Activated gamma-delta T cell (primary cell): ENCODE measurements around the gene SERPINA12.

ENCODE experiments used
- DNase-seq: peaks from one replicate; lab custom pipeline; 2025; lab: John Stamatoyannopoulos, UW

SERPINA12 gene

GRCh38 chr14:94462763-94463572, 46.3 kb downstream of the SERPINA12 start:
- no peak for DNase-seq

- no peak for DNase-seq
Observed at GRCh38 chr14:94462219-94462551, 47.1 kb downstream of the SERPINA12 start.

GRCh38 chr14:94461526-94462218, 47.6 kb downstream of the SERPINA12 start:
- no peak for DNase-seq

GRCh38 chr14:94460631-94461416, 48.4 kb downstream of the SERPINA12 start:
- no peak for DNase-seq

GRCh38 chr14:94458558-94459205, 50.6 kb downstream of the SERPINA12 start:
- no peak for DNase-seq

- DNase-seq = no peak
Observed at GRCh38 chr14:94458096-94458495, 51.2 kb downstream of the SERPINA12 start.

- no peak for DNase-seq
Observed at GRCh38 chr14:94455928-94456327, 53.3 kb downstream of the SERPINA12 start.

- DNase-seq = no peak
Observed at GRCh38 chr14:94451826-94452225, 57.4 kb downstream of the SERPINA12 start.

- no peak for DNase-seq
Observed at GRCh38 chr14:94451091-94451771, 58.0 kb downstream of the SERPINA12 start.

GRCh38 chr14:94450722-94451090, 58.6 kb downstream of the SERPINA12 start:
- DNase-seq = no peak

GRCh38 chr14:94449930-94450329, 59.3 kb downstream of the SERPINA12 start:
- no peak for DNase-seq

- DNase-seq = no peak
Observed at GRCh38 chr14:94448071-94448808, 61.0 kb downstream of the SERPINA12 start.

- DNase-seq = no peak
Observed at GRCh38 chr14:94447206-94447605, 62.1 kb downstream of the SERPINA12 start.

GRCh38 chr14:94446126-94446525, 63.1 kb downstream of the SERPINA12 start:
- DNase-seq = no peak

GRCh38 chr14:94445003-94445402, 64.3 kb downstream of the SERPINA12 start:
- DNase-seq = no peak

- DNase-seq = no peak
Observed at GRCh38 chr14:94441531-94442205, 67.6 kb downstream of the SERPINA12 start.

- DNase-seq = no peak
Observed at GRCh38 chr14:94441130-94441529, 68.1 kb downstream of the SERPINA12 start.

GRCh38 chr14:94439453-94440057, 69.7 kb downstream of the SERPINA12 start:
- no peak for DNase-seq
